WTC11 (cell line): ENCODE data around the gene CAV2. TPM values are rescaled to one million over a fixed set of nuclear protein-coding genes. Genes with fewer than 3 reads are reported as not detected.

Experiments used
- ATAC-seq: fragments of 200-7000 bp; cut with Tn5 transposase; 2 replicates; pipeline ENCODE4 v1.10.0; 2021; ENCODE audit warnings: mild to moderate bottlenecking, moderate library complexity
- CTCF ChIA-PET: fragments of 300-600 bp; sonication (Branson Sonifier 250); formaldehyde crosslinking; loops from one replicate; lab custom pipeline; 2021; ENCODE audit warnings: antibody characterized with exemption; lab: Charles Lee
- POLR2A ChIA-PET: fragments of 350-600 bp; sonication (Branson Sonifier 250); formaldehyde crosslinking; loops from one replicate; lab custom pipeline; 2021; ENCODE audit warnings: antibody characterized with exemption; lab: Charles Lee
- DNase-seq: peaks from one replicate; pipeline ENCODE4 v3.0.0; 2021; ENCODE audit warnings: low spot score
- H3K27ac Mint-ChIP-seq: 2 replicates; pipeline ENCODE4 v1.8.0; 2021; ENCODE audit warnings: mixed read lengths
- H3K27me3 Mint-ChIP-seq: 2 replicates; pipeline ENCODE4 v1.8.0; 2021; ENCODE audit warnings: low read depth, mild to moderate bottlenecking, moderate library complexity, mixed read lengths
- H3K36me3 Mint-ChIP-seq: 2 replicates; pipeline ENCODE4 v1.8.0; 2021; ENCODE audit warnings: mixed read lengths
- H3K4me1 Mint-ChIP-seq: 2 replicates; pipeline ENCODE4 v1.8.0; 2022; ENCODE audit warnings: mixed read lengths
- H3K4me3 Mint-ChIP-seq: 2 replicates; pipeline ENCODE4 v1.8.0; 2021; ENCODE audit warnings: mild to moderate bottlenecking, moderate library complexity, mixed read lengths
- H3K9me3 Mint-ChIP-seq: 2 replicates; pipeline ENCODE4 v1.8.0; 2021; ENCODE audit warnings: mixed read lengths
- ETV6 ChIP-seq: sonication (generic); formaldehyde crosslinking; IDR thresholded peaks from 2 replicates; pipeline ENCODE4 v1.8.1; 2022; ENCODE audit warnings: mild to moderate bottlenecking, missing genetic modification reagents
- FOXJ3 ChIP-seq: sonication (generic); formaldehyde crosslinking; IDR thresholded peaks from 2 replicates; pipeline ENCODE4 v1.9.0; 2021; ENCODE audit warnings: missing genetic modification reagents, mild to moderate bottlenecking, borderline replicate concordance
- FOXP1 ChIP-seq: sonication (generic); formaldehyde crosslinking; IDR thresholded peaks from 2 replicates; pipeline ENCODE4 v1.8.0; 2022; ENCODE audit warnings: missing genetic modification reagents, mild to moderate bottlenecking, moderate library complexity, borderline replicate concordance
- JAZF1 ChIP-seq: fragments of 250-450 bp; sonication (Bioruptor Pico); IDR thresholded peaks from 2 replicates; pipeline ENCODE4 v1.9.0; 2021; ENCODE audit warnings: moderate library complexity, mild to moderate bottlenecking, inconsistent platforms
- MXD4 ChIP-seq: fragments of 250-450 bp; sonication (Bioruptor Pico); IDR thresholded peaks from 2 replicates; pipeline ENCODE4 v1.8.0; 2021; ENCODE audit warnings: mild to moderate bottlenecking, moderate library complexity, borderline replicate concordance
- MYBL2 ChIP-seq: sonication (generic); formaldehyde crosslinking; IDR thresholded peaks from 2 replicates; pipeline ENCODE4 v1.8.1; 2023; ENCODE audit warnings: mild to moderate bottlenecking, moderate library complexity, missing genetic modification reagents
- NFE2L1 ChIP-seq: sonication (generic); formaldehyde crosslinking; IDR thresholded peaks from 2 replicates; pipeline ENCODE4 v1.8.1; 2023; ENCODE audit warnings: missing genetic modification reagents
- SMAD4 ChIP-seq: sonication (generic); formaldehyde crosslinking; IDR thresholded peaks from 2 replicates; pipeline ENCODE4 v1.8.0; 2022; ENCODE audit warnings: mild to moderate bottlenecking, missing genetic modification reagents
- ZNF121 ChIP-seq: sonication (generic); formaldehyde crosslinking; IDR thresholded peaks from 2 replicates; pipeline ENCODE4 v1.8.0; 2023; ENCODE audit warnings: missing genetic modification reagents
- ZNF396 ChIP-seq: fragments of 250-450 bp; sonication (Bioruptor Pico); IDR thresholded peaks from 2 replicates; pipeline ENCODE4 v1.8.0; 2021; ENCODE audit warnings: mild to moderate bottlenecking, moderate library complexity, borderline replicate concordance
- ZNF416 ChIP-seq: fragments of 250-450 bp; sonication (Bioruptor Pico); IDR thresholded peaks from 2 replicates; pipeline ENCODE4 v1.9.0; 2021; ENCODE audit warnings: mild to moderate bottlenecking, inconsistent platforms
- ZNF671 ChIP-seq: fragments of 250-450 bp; sonication (Bioruptor Pico); IDR thresholded peaks from 2 replicates; pipeline ENCODE4 v1.8.0; 2021; ENCODE audit warnings: mild to moderate bottlenecking
- total RNA-seq: library from RNA; stranded (reverse); gene quantifications from 3 replicates; pipeline ENCODE4 v1.2.3, GENCODE V29; 2021
- TF ChIP-seq, protein P1 (sequence below): sonication (generic); formaldehyde crosslinking; IDR thresholded peaks from 2 replicates; pipeline ENCODE4 v1.8.0; 2022; ENCODE audit warnings: mild to moderate bottlenecking, missing genetic modification reagents
- TF ChIP-seq, protein P2 (sequence below): sonication (generic); formaldehyde crosslinking; IDR thresholded peaks from 2 replicates; pipeline ENCODE4 v1.8.0; 2023; ENCODE audit warnings: mild to moderate bottlenecking, missing genetic modification reagents
- TF ChIP-seq, protein P3 (sequence below): fragments of 200-600 bp; IDR thresholded peaks from 2 replicates; pipeline ENCODE4 v1.8.0; 2022; ENCODE audit warnings: antibody characterized with exemption
- TF ChIP-seq, protein P4 (sequence below): fragments of 250-450 bp; sonication (Bioruptor Pico); IDR thresholded peaks from 2 replicates; pipeline ENCODE4 v1.9.0; 2021; ENCODE audit warnings: mild to moderate bottlenecking
- TF ChIP-seq, protein P5 (sequence below): sonication (generic); formaldehyde crosslinking; IDR thresholded peaks from 2 replicates; pipeline ENCODE4 v1.8.0; 2022; ENCODE audit warnings: mild to moderate bottlenecking, missing genetic modification reagents
- TF ChIP-seq, protein P6 (sequence below): sonication (generic); formaldehyde crosslinking; IDR thresholded peaks from 2 replicates; pipeline ENCODE4 v1.8.1; 2023; ENCODE audit warnings: mild to moderate bottlenecking, moderate library complexity, missing genetic modification reagents
- TF ChIP-seq, protein P7 (sequence below): sonication (generic); formaldehyde crosslinking; conservative IDR thresholded peaks from 2 replicates; pipeline ENCODE4 v1.8.1; 2022; ENCODE audit warnings: mild to moderate bottlenecking, missing genetic modification reagents
- TF ChIP-seq, protein P8 (sequence below): fragments of 250-450 bp; sonication (Bioruptor Pico); conservative IDR thresholded peaks from 2 replicates; pipeline ENCODE4 v1.9.0; 2021; ENCODE audit warnings: mild to moderate bottlenecking

Gene CAV2
- total RNA-seq, 1 experiment from 2014 or later, result 4.3 TPM

DNA sequence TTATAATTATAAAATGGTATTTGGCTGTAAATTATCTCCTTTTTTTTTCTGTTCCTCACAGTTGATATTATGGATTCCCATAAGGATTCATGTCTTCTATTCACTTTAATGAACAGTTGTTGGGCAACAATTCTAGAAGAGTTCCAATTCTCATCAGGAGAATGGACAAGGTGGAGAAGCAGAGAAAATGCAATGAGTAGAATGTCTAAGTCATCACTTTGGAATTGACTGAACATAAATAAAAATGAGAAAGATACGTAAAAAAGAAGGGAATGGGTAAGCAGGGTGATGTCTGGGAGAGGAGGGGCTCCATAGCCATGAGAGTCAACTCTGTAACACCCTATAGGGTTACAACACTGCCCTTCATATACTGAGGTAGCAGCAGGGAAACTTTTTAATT, 1.8 kb upstream of the CAV2 start:
- Mint-ChIP-seq H3K4me1 (peaks cover 16% of the 10 kb centered on the region), H3K4me3 (no peak overlapping the region), H3K27ac (no peak overlapping the region), H3K27me3 (peaks cover 34% of the 10 kb centered on the region), H3K36me3 (no peaks in the 10 kb centered on the region), H3K9me3 (peaks cover 7% of the 10 kb centered on the region; the same call in 1 of the 2 replicates)
- DNase-seq (no peak), ATAC-seq (no peak)
- ChIA-PET POLR2A (no interaction called here), CTCF (no interaction called here)
- TF ChIP-seq, protein P1, sequence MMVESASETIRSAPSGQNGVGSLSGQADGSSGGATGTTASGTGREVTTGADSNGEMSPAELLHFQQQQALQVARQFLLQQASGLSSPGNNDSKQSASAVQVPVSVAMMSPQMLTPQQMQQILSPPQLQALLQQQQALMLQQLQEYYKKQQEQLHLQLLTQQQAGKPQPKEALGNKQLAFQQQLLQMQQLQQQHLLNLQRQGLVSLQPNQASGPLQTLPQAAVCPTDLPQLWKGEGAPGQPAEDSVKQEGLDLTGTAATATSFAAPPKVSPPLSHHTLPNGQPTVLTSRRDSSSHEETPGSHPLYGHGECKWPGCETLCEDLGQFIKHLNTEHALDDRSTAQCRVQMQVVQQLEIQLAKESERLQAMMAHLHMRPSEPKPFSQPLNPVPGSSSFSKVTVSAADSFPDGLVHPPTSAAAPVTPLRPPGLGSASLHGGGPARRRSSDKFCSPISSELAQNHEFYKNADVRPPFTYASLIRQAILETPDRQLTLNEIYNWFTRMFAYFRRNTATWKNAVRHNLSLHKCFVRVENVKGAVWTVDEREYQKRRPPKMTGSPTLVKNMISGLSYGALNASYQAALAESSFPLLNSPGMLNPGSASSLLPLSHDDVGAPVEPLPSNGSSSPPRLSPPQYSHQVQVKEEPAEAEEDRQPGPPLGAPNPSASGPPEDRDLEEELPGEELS (CRISPR knock-in tag), result no peak
- TF ChIP-seq NFE2L1 (CRISPR knock-in tag) (no peak), MYBL2 (CRISPR knock-in tag) (no peak), MXD4 (no peak), ZNF121 (CRISPR knock-in tag) (no peak), ZNF416 (CRISPR knock-in tag) (no peak), FOXP1 (CRISPR knock-in tag) (no peak), JAZF1 (no peak), ETV6 (CRISPR knock-in tag) (no peak)
- TF ChIP-seq, protein P2, sequence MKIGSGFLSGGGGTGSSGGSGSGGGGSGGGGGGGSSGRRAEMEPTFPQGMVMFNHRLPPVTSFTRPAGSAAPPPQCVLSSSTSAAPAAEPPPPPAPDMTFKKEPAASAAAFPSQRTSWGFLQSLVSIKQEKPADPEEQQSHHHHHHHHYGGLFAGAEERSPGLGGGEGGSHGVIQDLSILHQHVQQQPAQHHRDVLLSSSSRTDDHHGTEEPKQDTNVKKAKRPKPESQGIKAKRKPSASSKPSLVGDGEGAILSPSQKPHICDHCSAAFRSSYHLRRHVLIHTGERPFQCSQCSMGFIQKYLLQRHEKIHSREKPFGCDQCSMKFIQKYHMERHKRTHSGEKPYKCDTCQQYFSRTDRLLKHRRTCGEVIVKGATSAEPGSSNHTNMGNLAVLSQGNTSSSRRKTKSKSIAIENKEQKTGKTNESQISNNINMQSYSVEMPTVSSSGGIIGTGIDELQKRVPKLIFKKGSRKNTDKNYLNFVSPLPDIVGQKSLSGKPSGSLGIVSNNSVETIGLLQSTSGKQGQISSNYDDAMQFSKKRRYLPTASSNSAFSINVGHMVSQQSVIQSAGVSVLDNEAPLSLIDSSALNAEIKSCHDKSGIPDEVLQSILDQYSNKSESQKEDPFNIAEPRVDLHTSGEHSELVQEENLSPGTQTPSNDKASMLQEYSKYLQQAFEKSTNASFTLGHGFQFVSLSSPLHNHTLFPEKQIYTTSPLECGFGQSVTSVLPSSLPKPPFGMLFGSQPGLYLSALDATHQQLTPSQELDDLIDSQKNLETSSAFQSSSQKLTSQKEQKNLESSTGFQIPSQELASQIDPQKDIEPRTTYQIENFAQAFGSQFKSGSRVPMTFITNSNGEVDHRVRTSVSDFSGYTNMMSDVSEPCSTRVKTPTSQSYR (CRISPR knock-in tag), result no peak
- TF ChIP-seq, protein P3, sequence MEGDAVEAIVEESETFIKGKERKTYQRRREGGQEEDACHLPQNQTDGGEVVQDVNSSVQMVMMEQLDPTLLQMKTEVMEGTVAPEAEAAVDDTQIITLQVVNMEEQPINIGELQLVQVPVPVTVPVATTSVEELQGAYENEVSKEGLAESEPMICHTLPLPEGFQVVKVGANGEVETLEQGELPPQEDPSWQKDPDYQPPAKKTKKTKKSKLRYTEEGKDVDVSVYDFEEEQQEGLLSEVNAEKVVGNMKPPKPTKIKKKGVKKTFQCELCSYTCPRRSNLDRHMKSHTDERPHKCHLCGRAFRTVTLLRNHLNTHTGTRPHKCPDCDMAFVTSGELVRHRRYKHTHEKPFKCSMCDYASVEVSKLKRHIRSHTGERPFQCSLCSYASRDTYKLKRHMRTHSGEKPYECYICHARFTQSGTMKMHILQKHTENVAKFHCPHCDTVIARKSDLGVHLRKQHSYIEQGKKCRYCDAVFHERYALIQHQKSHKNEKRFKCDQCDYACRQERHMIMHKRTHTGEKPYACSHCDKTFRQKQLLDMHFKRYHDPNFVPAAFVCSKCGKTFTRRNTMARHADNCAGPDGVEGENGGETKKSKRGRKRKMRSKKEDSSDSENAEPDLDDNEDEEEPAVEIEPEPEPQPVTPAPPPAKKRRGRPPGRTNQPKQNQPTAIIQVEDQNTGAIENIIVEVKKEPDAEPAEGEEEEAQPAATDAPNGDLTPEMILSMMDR, result no peak
- TF ChIP-seq, protein P4, sequence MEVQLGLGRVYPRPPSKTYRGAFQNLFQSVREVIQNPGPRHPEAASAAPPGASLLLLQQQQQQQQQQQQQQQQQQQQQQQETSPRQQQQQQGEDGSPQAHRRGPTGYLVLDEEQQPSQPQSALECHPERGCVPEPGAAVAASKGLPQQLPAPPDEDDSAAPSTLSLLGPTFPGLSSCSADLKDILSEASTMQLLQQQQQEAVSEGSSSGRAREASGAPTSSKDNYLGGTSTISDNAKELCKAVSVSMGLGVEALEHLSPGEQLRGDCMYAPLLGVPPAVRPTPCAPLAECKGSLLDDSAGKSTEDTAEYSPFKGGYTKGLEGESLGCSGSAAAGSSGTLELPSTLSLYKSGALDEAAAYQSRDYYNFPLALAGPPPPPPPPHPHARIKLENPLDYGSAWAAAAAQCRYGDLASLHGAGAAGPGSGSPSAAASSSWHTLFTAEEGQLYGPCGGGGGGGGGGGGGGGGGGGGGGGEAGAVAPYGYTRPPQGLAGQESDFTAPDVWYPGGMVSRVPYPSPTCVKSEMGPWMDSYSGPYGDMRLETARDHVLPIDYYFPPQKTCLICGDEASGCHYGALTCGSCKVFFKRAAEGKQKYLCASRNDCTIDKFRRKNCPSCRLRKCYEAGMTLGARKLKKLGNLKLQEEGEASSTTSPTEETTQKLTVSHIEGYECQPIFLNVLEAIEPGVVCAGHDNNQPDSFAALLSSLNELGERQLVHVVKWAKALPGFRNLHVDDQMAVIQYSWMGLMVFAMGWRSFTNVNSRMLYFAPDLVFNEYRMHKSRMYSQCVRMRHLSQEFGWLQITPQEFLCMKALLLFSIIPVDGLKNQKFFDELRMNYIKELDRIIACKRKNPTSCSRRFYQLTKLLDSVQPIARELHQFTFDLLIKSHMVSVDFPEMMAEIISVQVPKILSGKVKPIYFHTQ (CRISPR knock-in tag), result no peak

DNA sequence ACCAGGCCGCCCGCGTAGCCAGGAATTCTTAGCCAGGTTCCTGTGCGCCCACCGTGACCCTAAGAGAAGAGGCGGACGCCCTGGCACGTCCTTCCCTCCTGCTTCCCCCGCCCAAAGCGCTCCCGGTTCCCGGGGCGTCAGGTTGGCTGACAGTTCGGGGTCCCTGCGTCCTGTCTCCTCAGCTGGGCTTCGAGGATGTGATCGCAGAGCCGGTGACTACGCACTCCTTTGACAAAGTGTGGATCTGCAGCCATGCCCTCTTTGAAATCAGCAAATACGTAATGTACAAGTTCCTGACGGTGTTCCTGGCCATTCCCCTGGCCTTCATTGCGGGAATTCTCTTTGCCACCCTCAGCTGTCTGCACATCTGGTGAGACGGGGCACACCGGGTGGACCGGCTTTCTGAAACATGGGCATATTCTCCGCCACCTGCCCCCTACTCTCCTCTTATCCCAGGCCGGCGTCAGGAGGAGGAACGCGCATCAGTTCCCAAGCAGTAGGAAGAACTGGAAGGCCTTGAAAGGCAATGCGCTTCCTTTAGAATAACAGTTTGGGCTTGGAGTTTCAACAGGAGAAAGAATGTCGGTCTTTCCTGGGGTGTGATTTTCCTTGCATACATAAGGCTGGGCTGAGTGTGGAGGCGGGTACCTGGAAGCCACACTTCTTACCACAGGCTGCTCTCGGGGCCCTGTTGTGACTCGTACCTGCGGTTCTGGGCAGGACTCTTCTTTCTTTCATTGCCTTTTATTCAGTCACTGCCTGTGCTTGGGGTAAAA, 728 bp downstream of the CAV2 start:
- Mint-ChIP-seq H3K27ac (no peak overlapping the region), H3K36me3 (no peaks in the 10 kb centered on the region), H3K4me3 (peak overlapping the region; percentile 86), H3K27me3 (peaks cover 34% of the 10 kb centered on the region), H3K4me1 (peaks cover 16% of the 10 kb centered on the region), H3K9me3 (peaks cover 7% of the 10 kb centered on the region; the same call in 1 of the 2 replicates)
- ATAC-seq (peak; percentile 67), DNase-seq (peak; percentile 28)
- ChIA-PET CTCF (interaction anchor here (1.0 to 1.5 kb wide), 5 partner anchors 23 to 264 kb away, joined by 3 to 18 read pairs (median 4); no protein-coding TSS in a partner anchor), POLR2A (no interaction called here)
- no peak for TF ChIP-seq ZNF121 (CRISPR knock-in tag)
- TF ChIP-seq, protein P5, sequence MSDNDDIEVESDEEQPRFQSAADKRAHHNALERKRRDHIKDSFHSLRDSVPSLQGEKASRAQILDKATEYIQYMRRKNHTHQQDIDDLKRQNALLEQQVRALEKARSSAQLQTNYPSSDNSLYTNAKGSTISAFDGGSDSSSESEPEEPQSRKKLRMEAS (CRISPR knock-in tag), result peak; percentile 36; the same call in 1 of the 2 replicates
- TF ChIP-seq, protein P6, sequence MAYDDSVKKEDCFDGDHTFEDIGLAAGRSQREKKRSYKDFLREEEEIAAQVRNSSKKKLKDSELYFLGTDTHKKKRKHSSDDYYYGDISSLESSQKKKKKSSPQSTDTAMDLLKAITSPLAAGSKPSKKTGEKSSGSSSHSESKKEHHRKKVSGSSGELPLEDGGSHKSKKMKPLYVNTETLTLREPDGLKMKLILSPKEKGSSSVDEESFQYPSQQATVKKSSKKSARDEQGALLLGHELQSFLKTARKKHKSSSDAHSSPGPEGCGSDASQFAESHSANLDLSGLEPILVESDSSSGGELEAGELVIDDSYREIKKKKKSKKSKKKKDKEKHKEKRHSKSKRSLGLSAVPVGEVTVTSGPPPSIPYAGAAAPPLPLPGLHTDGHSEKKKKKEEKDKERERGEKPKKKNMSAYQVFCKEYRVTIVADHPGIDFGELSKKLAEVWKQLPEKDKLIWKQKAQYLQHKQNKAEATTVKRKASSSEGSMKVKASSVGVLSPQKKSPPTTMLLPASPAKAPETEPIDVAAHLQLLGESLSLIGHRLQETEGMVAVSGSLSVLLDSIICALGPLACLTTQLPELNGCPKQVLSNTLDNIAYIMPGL (CRISPR knock-in tag), result peak; percentile 22; the same call in 1 of the 2 replicates
- TF ChIP-seq, protein P7, sequence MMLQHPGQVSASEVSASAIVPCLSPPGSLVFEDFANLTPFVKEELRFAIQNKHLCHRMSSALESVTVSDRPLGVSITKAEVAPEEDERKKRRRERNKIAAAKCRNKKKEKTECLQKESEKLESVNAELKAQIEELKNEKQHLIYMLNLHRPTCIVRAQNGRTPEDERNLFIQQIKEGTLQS (CRISPR knock-in tag), result no peak
- no peak for TF ChIP-seq ZNF396
- no peak for TF ChIP-seq FOXJ3 (CRISPR knock-in tag)
- no peak for TF ChIP-seq ZNF671 (CRISPR knock-in tag)
- TF ChIP-seq SMAD4 (CRISPR knock-in tag), result no peak
- TF ChIP-seq, protein P8, sequence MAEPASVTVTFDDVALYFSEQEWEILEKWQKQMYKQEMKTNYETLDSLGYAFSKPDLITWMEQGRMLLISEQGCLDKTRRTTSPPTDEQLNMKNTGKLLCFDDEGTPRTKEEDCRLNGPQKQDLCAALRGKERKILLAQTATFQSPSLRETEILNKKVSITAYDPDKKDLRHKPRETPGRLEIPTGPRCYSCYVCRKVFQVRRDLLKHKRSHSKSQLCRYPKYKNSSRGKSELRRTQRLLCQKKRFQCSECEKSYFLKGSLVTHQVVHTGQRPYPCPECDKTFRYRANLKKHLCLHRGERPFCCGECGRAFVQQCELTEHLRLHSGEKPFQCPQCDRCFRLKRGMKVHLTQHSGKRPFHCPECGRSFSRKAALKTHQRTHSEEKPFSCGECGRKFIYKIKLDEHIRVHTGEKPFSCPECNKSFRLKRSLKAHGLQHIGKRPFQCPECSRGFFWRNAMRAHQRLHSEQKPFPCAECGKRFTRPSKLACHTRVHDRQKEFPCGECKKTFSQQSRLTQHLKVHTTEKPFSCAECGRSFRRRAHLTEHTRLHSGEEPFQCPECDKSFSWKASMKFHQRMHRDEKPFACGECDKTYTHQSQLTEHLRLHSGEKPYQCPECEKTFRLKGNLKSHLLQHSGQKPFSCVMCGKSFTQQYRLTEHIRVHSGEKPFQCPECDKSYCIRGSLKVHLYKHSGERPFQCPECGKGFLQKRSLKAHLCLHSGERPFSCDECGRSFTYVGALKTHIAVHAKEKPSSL (CRISPR knock-in tag), result no peak
- TF ChIP-seq ZNF416 (CRISPR knock-in tag), result no peak
